Gastrocnemius medialis (tissue), 4 donors: ENCODE data around the gene SEC31B. TPM values are rescaled to one million over a fixed set of nuclear protein-coding genes. Genes with fewer than 3 reads are reported as not detected.

Experiments
- ATAC-seq, 2 donors: fragments of 150-250 bp; one replicate each; pipeline ENCODE4 v1.9.1; 2016
- DNase-seq, 2 donors: peaks; one replicate each; pipeline ENCODE4 v3.0.0-alpha.2; 2019
- H3K27ac ChIP-seq, 4 donors: fragments of 200-600 bp; sonication (generic); 1 replicate in 1 of 4; 2 replicates in 3 of 4; pipeline ENCODE4 v1.5.1; 2016 to 2018; ENCODE audit warnings: mild to moderate bottlenecking in 2 of 4, moderate library complexity in 1 of 4
- H3K27me3 ChIP-seq, 3 donors: fragments of 200-600 bp; sonication (generic) in 2 of 3; 1 replicate in 1 of 3; 2 replicates in 2 of 3; pipeline versions ENCODE4 v1.5.1 to v1.6.0; 2016 to 2019; ENCODE audit warnings: mild to moderate bottlenecking in 1 of 3, moderate library complexity in 1 of 3
- H3K36me3 ChIP-seq, 2 donors: fragments of 200-600 bp; sonication (generic) in 1 of 2; one replicate each; pipeline ENCODE4 v1.5.1; 2017 to 2018
- H3K4me1 ChIP-seq, 2 donors: fragments of 200-600 bp; sonication (generic) in 1 of 2; one replicate each; pipeline ENCODE4 v1.5.1; 2016 to 2017; ENCODE audit warnings: mild to moderate bottlenecking in 2 of 2
- H3K4me3 ChIP-seq, 4 donors: fragments of 200-600 bp; sonication (generic) in 3 of 4; 1 replicate in 1 of 4; 2 replicates in 3 of 4; pipeline ENCODE4 v1.5.1; 2016 to 2019; ENCODE audit warnings: mild to moderate bottlenecking in 2 of 4
- H3K9me3 ChIP-seq, 3 donors: fragments of 200-600 bp; sonication (generic) in 2 of 3; 1 replicate in 1 of 3; 2 replicates in 2 of 3; pipeline ENCODE4 v1.5.1; 2016 to 2019
- POLR2A ChIP-seq, 2 donors: fragments of 450-650 bp; IDR thresholded peaks; one replicate each; pipeline ENCODE4 v1.6.1; 2017; ENCODE audit warnings: antibody characterized with exemption in 2 of 2, mild to moderate bottlenecking in 2 of 2, moderate library complexity in 2 of 2
- in situ Hi-C, 4 donors: fragments of 200-750 bp; cut with MboI; loops; one replicate each; pipeline versions ENCODE4 v1.15.0 to v1.8.0; 2017; ENCODE audit warnings: low sequenced_read_pairs in 4 of 4
- intact Hi-C: fragments of 100-400 bp; cut with DNase I; formaldehyde crosslinking; loops from one replicate; pipeline ENCODE4 v1.15.1; 2023; ENCODE audit warnings: low total_unique reads
- total RNA-seq, 4 donors: library from RNA; depleted of rRNA; stranded (reverse); fragments of >200 nt; gene quantifications; one replicate each; pipeline versions ENCODE4 v1.1.0 to v1.2.3, GENCODE V29; 2016
- TF ChIP-seq, protein P1 (sequence below), 5 experiments: fragments of 450-650 bp in 3 of 5; fragments of 200-600 bp in 2 of 5; sonication (generic) in 2 of 5; IDR thresholded peaks in 4 of 5; conservative IDR thresholded peaks in 1 of 5; 1 replicate in 4 of 5; 2 replicates in 1 of 5; pipeline ENCODE4 v1.5.1; 2016 to 2019; ENCODE audit warnings: antibody characterized with exemption in 5 of 5, mild to moderate bottlenecking in 3 of 5, moderate library complexity in 3 of 5

SEC31B gene
- total RNA-seq, 4 donors from 2014 or later: 1.7 to 3.8 (median 2.1) TPM

DNA sequence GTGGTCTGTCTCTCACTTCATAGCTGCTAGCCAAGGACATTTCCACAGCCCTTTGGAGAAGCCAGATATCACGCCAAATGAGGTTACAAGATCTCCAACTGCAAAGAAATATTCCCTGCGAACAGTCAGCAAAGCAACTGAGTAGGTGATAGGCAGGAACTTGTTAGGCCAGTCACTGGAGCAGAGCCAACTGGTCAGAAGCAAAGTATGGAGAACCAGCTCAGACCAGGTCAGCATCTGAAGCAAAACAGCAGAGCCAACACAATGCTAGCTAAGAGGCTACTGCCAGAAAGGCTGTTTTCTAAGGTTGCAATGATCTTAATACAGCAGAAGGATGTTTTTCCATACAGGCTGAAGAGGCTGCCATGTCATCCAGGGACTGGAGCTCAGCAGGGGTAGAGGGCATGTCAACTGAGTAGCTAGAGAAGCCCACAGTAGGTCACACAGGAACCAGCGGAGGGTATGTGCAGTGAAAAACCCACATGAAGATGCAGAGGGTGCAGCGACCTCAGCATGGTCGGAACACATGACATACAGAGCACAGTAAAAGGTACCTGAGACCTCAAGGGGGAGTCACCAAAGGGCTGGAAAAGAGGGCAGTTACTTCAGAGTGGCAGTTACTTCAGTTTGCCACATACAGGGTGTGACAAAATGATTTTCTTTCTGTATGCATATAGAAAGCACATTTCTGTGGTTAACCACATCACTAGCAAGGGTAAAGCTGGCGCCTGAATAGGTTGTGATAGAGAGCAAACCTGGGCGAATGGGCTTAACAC, 8.9 kb downstream of the SEC31B start:
- Histone ChIP-seq H3K4me3 (no peak overlapping the region), H3K27ac (no peak overlapping the region), H3K4me1 (peaks cover 0 to 1% of the 10 kb centered on the region in 2 donors), H3K9me3 (no peaks in the 10 kb centered on the region), H3K36me3 (peaks cover 0 to 16% of the 10 kb centered on the region in 2 donors), H3K27me3 (no peaks in the 10 kb centered on the region)
- ATAC-seq (no peak), DNase-seq (no peak)
- in situ Hi-C loops: loop anchor here in 3 of 4 donors (10.0 to 25.0 kb wide), 2 partner anchors 166 to 173 kb away; partner anchors contain the start of genes SCD (in 3 of the 3) and PKD2L1 (in 1 of the 3)
- intact Hi-C loops: no loop called here
- no peak for TF ChIP-seq POLR2A (IDR thresholded peaks at IDR 0.05)
- TF ChIP-seq, protein P1, sequence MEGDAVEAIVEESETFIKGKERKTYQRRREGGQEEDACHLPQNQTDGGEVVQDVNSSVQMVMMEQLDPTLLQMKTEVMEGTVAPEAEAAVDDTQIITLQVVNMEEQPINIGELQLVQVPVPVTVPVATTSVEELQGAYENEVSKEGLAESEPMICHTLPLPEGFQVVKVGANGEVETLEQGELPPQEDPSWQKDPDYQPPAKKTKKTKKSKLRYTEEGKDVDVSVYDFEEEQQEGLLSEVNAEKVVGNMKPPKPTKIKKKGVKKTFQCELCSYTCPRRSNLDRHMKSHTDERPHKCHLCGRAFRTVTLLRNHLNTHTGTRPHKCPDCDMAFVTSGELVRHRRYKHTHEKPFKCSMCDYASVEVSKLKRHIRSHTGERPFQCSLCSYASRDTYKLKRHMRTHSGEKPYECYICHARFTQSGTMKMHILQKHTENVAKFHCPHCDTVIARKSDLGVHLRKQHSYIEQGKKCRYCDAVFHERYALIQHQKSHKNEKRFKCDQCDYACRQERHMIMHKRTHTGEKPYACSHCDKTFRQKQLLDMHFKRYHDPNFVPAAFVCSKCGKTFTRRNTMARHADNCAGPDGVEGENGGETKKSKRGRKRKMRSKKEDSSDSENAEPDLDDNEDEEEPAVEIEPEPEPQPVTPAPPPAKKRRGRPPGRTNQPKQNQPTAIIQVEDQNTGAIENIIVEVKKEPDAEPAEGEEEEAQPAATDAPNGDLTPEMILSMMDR (IDR thresholded peaks at IDR 0.05 in 4 of 5, conservative IDR thresholded peaks at IDR 0.05 in 1 of 5): no peak

DNA sequence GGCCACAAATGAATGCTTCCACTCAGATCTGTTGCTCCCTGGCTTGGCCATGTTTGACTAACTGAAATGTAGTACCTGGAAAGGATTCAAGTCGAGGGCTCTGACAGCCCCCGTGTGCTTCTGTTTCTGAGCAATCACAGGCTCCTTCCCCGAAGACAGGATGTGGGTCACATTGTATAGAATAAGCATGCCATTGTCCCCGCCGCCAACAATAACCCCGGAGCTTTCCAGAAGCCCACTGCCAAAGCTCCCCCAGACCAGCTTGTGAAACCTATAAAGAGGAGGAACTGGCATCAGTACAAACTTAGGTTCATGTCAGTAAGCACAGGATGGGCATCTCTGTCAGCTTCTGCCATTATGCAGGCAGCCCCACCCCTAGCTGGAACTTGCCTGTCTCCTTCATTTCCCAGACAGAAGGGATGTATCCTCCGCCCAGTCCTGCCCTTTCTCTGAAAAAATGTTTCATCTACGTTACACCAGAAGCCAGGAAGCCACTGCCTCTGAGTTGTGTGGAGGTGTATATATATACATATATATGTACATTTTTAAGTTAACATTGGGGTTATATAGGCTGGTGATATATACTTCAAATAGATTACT, 10.3 kb downstream of the SEC31B start:
- in situ Hi-C loops (loop anchor here in 1 of 4 donors (25.0 kb wide), 1 partner anchor 172 kb away; the partner anchor contains the start of genes PKD2L1 and SCD), intact Hi-C loops (no loop called here)
- no peak for TF ChIP-seq POLR2A (IDR thresholded peaks at IDR 0.05)
- TF ChIP-seq, protein P1 (IDR thresholded peaks at IDR 0.05 in 4 of 5, conservative IDR thresholded peaks at IDR 0.05 in 1 of 5): no peak
- ATAC-seq: no peak
- Histone ChIP-seq H3K9me3 (no peaks in the 10 kb centered on the region), H3K4me1 (no peaks in the 10 kb centered on the region), H3K27ac (no peak overlapping the region), H3K27me3 (no peaks in the 10 kb centered on the region), H3K4me3 (no peak overlapping the region), H3K36me3 (peaks cover 0 to 23% of the 10 kb centered on the region in 2 donors)
- no peak for DNase-seq

DNA sequence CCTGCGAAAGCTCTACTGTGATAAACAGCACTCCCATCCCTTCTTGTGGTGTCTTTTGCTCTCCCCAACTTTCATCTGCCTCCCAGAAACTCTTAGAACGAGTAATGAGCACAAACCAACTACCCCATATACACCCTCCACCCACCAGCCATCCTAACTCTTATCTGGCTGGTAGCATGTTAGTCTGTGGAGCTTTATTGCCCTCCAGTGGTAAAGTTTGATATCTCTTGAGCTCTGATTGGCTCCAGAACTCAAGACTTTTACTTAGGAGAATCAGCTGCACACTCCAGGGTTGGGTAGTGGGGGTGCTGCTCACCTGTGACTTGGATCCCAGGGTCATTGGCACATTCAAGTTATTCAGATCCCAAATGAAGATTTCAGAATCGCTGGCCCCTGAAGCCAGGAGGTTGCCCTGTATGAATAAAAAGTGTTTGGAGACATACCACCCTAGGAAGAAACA, 10.9 kb downstream of the SEC31B start:
- peak; percentile 53 to 55 for ATAC-seq
- no peak for TF ChIP-seq POLR2A (IDR thresholded peaks at IDR 0.05)
- TF ChIP-seq, protein P1 (IDR thresholded peaks at IDR 0.05 in 4 of 5, conservative IDR thresholded peaks at IDR 0.05 in 1 of 5): peak; percentile 14 to 54 (median 37)
- in situ Hi-C loops (loop anchor here in 1 of 4 donors (25.0 kb wide), 1 partner anchor 171 kb away; the partner anchor contains the start of genes PKD2L1 and SCD), intact Hi-C loops (no loop called here)
- Histone ChIP-seq H3K4me1 (no peaks in the 10 kb centered on the region), H3K9me3 (no peaks in the 10 kb centered on the region), H3K36me3 (peaks cover 0 to 23% of the 10 kb centered on the region in 2 donors), H3K27me3 (no peaks in the 10 kb centered on the region), H3K27ac (no peak overlapping the region), H3K4me3 (no peak overlapping the region)
- no peak for DNase-seq

DNA sequence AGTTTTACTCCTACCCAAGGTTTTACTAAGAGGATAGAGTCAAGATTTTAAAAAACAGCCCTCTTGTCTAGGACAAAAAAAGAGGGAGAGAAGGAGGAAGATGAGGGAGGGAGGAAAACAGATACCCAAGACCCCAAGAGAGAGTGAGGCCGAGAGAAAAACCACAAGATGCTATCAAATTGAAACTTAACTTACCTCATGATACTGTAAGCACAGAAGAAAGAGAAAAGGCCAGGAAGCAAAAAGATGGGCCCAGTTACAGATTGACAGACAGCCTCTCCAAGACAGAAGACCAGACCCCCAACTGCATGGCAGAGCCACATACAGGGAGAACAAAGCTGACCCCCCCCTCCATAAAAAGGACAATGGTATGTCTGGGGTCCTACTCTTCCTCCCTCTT, 11.4 kb downstream of the SEC31B start:
- no peak overlapping the region for H3K27ac ChIP-seq
- peaks cover 0 to 23% of the 10 kb centered on the region in 2 donors for H3K36me3 ChIP-seq
- H3K27me3 ChIP-seq: no peaks in the 10 kb centered on the region
- H3K4me1 ChIP-seq: no peaks in the 10 kb centered on the region
- peak in 1 of 2 donors; percentile 15 for ATAC-seq
- intact Hi-C loops (no loop called here), in situ Hi-C loops (loop anchor here in 1 of 4 donors (25.0 kb wide), 1 partner anchor 171 kb away; the partner anchor contains the start of genes PKD2L1 and SCD)
- no peaks in the 10 kb centered on the region for H3K9me3 ChIP-seq
- H3K4me3 ChIP-seq: no peak overlapping the region
- TF ChIP-seq, protein P1 (IDR thresholded peaks at IDR 0.05 in 4 of 5, conservative IDR thresholded peaks at IDR 0.05 in 1 of 5): no peak
- no peak for TF ChIP-seq POLR2A (IDR thresholded peaks at IDR 0.05)
- DNase-seq: no peak
